Activated CD8-positive, alpha-beta T cell treated with anti-CD3 and anti-CD28 coated beads for 36 hours (primary cell): ENCODE data around the gene FRMD4B. TPM values are rescaled to one million over a fixed set of nuclear protein-coding genes. Genes with fewer than 3 reads are reported as not detected.

Experiments
- ATAC-seq: fragments of 200-7000 bp; cut with Tn5 transposase; one replicate; pipeline ENCODE4 v1.10.0; 2021; ENCODE audit warnings: mild to moderate bottlenecking, moderate library complexity
- CTCF ChIA-PET: fragments of 350-600 bp; sonication (Branson Sonifier 250); formaldehyde crosslinking; loops from one replicate; lab custom pipeline; 2021; ENCODE audit warnings: antibody characterized with exemption; lab: Charles Lee
- POLR2A ChIA-PET: fragments of 350-600 bp; sonication (Branson Sonifier 250); formaldehyde crosslinking; loops from one replicate; lab custom pipeline; 2021; ENCODE audit warnings: antibody characterized with exemption; lab: Charles Lee
- DNase-seq: peaks from one replicate; pipeline ENCODE4 v3.0.0-alpha.2; 2020
- H3K27ac Mint-ChIP-seq: one replicate; pipeline ENCODE4 v1.8.0; 2021; ENCODE audit warnings: mild to moderate bottlenecking, mixed read lengths
- H3K27me3 Mint-ChIP-seq: one replicate; pipeline ENCODE4 v1.8.0; 2021; ENCODE audit warnings: mixed read lengths
- H3K36me3 Mint-ChIP-seq: one replicate; pipeline ENCODE4 v1.8.0; 2021; ENCODE audit warnings: low read depth, mixed read lengths
- H3K4me1 Mint-ChIP-seq: one replicate; pipeline ENCODE4 v1.8.0; 2021; ENCODE audit warnings: low read depth, mixed read lengths
- H3K4me3 Mint-ChIP-seq: one replicate; pipeline ENCODE4 v1.8.0; 2021; ENCODE audit warnings: mild to moderate bottlenecking, moderate library complexity, mixed read lengths
- H3K9me3 Mint-ChIP-seq: one replicate; pipeline ENCODE4 v1.8.0; 2021; ENCODE audit warnings: mixed read lengths
- intact Hi-C: fragments of 100-400 bp; cut with micrococcal nuclease; formaldehyde crosslinking; loops from one replicate; pipeline ENCODE4 v1.10.0; 2022
- total RNA-seq, 2 experiments: library from RNA; stranded (reverse); gene quantifications; one replicate each; pipeline ENCODE4 v1.2.3, GENCODE V29; 2021
- TF ChIP-seq, protein P1 (sequence below): fragments of 200-600 bp; IDR thresholded peaks from one replicate; pipeline ENCODE4 v1.8.0; 2022; ENCODE audit warnings: antibody characterized with exemption, mild to moderate bottlenecking

The FRMD4B gene
- total RNA-seq, 2 experiments from 2014 or later = 11.7 to 11.8 TPM

DNA sequence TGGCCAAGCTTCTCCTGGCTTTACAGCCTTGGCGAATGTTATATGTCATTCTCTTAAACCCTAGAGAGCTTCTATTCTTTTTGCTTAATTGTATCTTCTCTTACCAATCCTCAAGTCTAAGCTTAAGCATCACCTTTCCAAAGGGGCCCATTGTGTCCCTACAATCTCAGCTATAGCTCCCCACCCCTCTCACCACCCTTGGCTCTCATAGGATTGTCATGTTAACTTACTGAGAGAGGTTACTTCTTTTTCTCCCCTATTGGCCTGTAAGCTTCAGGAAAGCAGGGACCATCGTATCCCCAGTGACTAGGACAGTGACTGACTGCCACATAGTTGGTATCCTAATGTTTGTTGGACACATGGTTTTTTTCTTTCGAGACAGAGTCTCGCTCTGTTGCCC, 220.1 kb downstream of the FRMD4B start:
- Mint-ChIP-seq H3K27me3 (no peaks in the 10 kb centered on the region), H3K9me3 (no peaks in the 10 kb centered on the region), H3K4me3 (no peak overlapping the region), H3K27ac (no peak overlapping the region), H3K4me1 (peaks cover 10% of the 10 kb centered on the region), H3K36me3 (no peaks in the 10 kb centered on the region)
- ATAC-seq (no peak), DNase-seq (no peak)
- intact Hi-C loops = no loop called here
- POLR2A ChIA-PET = interaction anchor here (0.6 kb wide), 1 partner anchor 210 kb away, joined by 4 read pairs; no protein-coding TSS in a partner anchor
- TF ChIP-seq, protein P1, sequence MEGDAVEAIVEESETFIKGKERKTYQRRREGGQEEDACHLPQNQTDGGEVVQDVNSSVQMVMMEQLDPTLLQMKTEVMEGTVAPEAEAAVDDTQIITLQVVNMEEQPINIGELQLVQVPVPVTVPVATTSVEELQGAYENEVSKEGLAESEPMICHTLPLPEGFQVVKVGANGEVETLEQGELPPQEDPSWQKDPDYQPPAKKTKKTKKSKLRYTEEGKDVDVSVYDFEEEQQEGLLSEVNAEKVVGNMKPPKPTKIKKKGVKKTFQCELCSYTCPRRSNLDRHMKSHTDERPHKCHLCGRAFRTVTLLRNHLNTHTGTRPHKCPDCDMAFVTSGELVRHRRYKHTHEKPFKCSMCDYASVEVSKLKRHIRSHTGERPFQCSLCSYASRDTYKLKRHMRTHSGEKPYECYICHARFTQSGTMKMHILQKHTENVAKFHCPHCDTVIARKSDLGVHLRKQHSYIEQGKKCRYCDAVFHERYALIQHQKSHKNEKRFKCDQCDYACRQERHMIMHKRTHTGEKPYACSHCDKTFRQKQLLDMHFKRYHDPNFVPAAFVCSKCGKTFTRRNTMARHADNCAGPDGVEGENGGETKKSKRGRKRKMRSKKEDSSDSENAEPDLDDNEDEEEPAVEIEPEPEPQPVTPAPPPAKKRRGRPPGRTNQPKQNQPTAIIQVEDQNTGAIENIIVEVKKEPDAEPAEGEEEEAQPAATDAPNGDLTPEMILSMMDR = no peak
- CTCF ChIA-PET = interaction anchor here (0.8 to 1.9 kb wide), 9 partner anchors 8 to 246 kb away, joined by 3 to 11 read pairs (median 3); no protein-coding TSS in a partner anchor

DNA sequence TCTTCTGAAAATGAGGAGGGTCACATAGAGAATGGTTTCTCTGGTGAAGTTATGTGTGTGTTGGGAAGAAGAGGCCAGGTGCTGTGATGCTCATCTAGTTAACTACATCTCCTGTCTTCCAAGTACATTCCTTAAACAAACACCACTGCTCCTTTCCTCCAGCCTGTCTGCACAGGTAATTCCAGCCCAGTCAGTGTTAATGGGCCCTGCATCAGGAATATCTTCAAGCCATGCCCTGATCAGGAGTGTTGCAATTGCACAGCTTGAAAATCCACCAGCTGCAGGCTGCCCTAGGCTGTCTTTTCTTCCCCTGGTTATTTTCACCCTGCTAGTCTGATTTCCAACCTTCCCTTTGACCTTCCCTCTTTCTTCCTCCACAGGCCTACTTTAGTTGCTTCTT, 221.6 kb downstream of the FRMD4B start:
- POLR2A ChIA-PET = no interaction called here
- intact Hi-C loops = loop anchor here (5.0 kb wide), 3 partner anchors 33 to 263 kb away; partner anchors contain the start of gene LMOD3

DNA sequence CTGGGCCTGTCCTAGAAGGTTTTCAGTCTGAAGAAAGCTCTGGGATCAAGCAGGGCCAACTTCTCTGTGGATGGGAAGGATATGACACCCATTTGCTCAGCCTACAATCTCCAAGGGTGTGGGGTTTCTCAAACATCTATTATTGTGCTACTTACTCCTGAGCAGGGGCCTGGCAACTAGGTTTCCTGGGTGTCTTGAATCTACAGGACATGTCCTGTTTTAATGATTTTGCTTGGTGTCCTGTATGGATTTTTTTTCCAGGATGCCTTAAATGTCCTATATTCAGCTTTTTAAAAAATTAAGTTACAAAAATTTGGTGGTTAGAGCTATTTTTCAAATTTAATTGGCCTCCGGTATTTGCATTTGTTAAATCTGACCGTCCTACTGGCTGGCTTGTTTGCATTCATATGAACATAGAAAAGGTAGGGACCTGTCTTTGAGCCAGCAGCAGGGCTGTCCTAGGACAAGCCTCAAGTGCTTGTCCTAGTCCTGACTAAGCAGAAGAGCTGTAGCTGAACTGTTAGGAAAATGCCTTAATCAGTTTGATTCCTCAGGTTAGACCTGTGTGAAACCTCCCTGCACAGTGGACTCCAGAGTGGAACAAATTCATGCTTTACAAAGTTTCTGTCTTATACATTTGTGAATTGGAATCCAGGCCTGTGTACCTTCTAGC, 223.4 kb downstream of the FRMD4B start:
- Mint-ChIP-seq H3K27ac (no peak overlapping the region), H3K27me3 (no peaks in the 10 kb centered on the region), H3K36me3 (no peaks in the 10 kb centered on the region), H3K4me3 (no peak overlapping the region), H3K9me3 (no peaks in the 10 kb centered on the region), H3K4me1 (peaks cover 18% of the 10 kb centered on the region)
- ATAC-seq (no peak), DNase-seq (no peak)
- TF ChIP-seq, protein P1 = no peak
- POLR2A ChIA-PET = interaction anchor here (0.6 to 1.6 kb wide), 5 partner anchors 28 to 144 kb away, joined by 3 to 6 read pairs (median 4); no protein-coding TSS in a partner anchor
- intact Hi-C loops = loop anchor here (5.0 kb wide), 3 partner anchors 35 to 265 kb away; partner anchors contain the start of gene LMOD3
- CTCF ChIA-PET = interaction anchor here (0.8 to 12.1 kb wide), 49 partner anchors 8 to 296 kb away, joined by 3 to 404 read pairs (median 6); partner anchors contain the start of genes FRMD4B and LMOD3

More for the DNA sequence above, 221.6 kb downstream of the FRMD4B start:
- Mint-ChIP-seq H3K4me3 (no peak overlapping the region), H3K27me3 (no peaks in the 10 kb centered on the region), H3K4me1 (peaks cover 18% of the 10 kb centered on the region), H3K36me3 (no peaks in the 10 kb centered on the region), H3K9me3 (no peaks in the 10 kb centered on the region), H3K27ac (no peak overlapping the region)
- CTCF ChIA-PET = interaction anchor here (1.9 to 12.1 kb wide), 4 partner anchors 73 to 261 kb away, joined by 4 to 404 read pairs (median 50); no protein-coding TSS in a partner anchor
- no peak for ATAC-seq
- TF ChIP-seq, protein P1 = no peak
- DNase-seq = no peak

DNA sequence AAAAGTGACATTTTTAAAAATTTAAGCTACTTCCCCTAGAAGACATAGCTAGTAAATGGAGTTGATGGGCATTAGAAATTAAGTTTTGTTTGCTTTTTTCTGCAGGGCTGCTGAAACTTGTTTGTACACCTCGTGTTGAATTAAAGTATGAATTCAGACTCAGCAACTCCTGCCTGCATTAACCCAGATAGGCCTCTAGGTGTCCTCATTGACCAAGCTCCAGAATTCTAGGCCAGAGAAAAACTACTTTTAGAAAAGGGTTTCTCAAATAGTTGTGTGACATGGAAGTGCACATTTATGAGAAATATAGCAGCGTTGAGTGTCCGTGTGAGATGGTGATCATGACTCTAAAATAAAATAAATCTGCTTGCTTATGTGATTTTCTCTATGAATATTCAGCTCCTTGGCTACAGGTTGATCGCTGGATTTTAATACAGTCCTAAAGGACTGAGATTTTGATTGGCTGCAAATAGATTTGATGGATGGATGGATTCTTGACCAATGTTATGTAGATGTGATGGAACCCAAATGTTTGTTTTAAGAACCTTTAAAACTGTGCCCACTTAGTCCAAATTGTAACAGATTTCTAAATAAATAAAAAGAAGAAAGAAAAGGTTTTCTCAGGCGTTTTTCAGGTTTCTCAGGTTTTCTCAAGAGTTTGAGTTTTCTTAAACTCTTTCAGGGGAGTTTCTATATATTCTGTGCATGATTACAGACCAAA, 224.1 kb downstream of the FRMD4B start:
- TF ChIP-seq, protein P1 = peak; percentile 94
- DNase-seq (peak; percentile 41), ATAC-seq (peak; percentile 83)
- Mint-ChIP-seq H3K27ac (no peak overlapping the region), H3K4me3 (no peak overlapping the region), H3K4me1 (peaks cover 18% of the 10 kb centered on the region), H3K36me3 (no peaks in the 10 kb centered on the region), H3K27me3 (no peaks in the 10 kb centered on the region), H3K9me3 (no peaks in the 10 kb centered on the region)
- intact Hi-C loops = loop anchor here (1.0 to 5.0 kb wide), 4 partner anchors 36 to 266 kb away; partner anchors contain the start of gene LMOD3
- POLR2A ChIA-PET = interaction anchor here (1.2 to 1.6 kb wide), 3 partner anchors 120 to 145 kb away, joined by 4 to 6 read pairs (median 4); no protein-coding TSS in a partner anchor
- CTCF ChIA-PET = interaction anchor here (0.7 to 12.1 kb wide), 72 partner anchors 8 to 510 kb away, joined by 3 to 404 read pairs (median 5); partner anchors contain the start of genes FRMD4B and LMOD3
